Measurements from ENCODE around the gene CEP41. TPM values are rescaled to one million over a fixed set of nuclear protein-coding genes. Genes with fewer than 3 reads are reported as not detected.

The CEP41 gene
- total RNA-seq, 4 donors from 2014 or later, result 3.1 to 10.7 (median 7.9) TPM

- Histone ChIP-seq H3K27ac (peak overlapping the region; percentile 33 to 79 (median 44)), H3K27me3 (no peaks in the 10 kb centered on the region), H3K9me3 (no peaks in the 10 kb centered on the region), H3K4me3 (replicated peaks in 1 of 3) (no peak overlapping the region), H3K4me1 (peaks cover 6 to 17% of the 10 kb centered on the region in 2 donors), H3K36me3 (no peaks in the 10 kb centered on the region)
- WGBS, 2 donors, result 62 to 63% methylated on average over 5 of the region's 5 CpGs
- DNase-seq, result no peak
- TF ChIP-seq CTCF (IDR thresholded peaks at IDR 0.05) (no peak), POLR2A (IDR thresholded peaks at IDR 0.05) (no peak)
- intact Hi-C loops (cut with DNase I), result no loop called here
Measured at GRCh38 chr7:130444751-130445407, 4.1 kb upstream of the CEP41 start.

GRCh38 chr7:130444234-130444633 lies 3.4 kb upstream of the CEP41 start:
- WGBS, 2 donors, result 18 to 27% methylated on average over 3 of the region's 3 CpGs
- H3K27me3 ChIP-seq, result no peaks in the 10 kb centered on the region
- H3K36me3 ChIP-seq, result no peaks in the 10 kb centered on the region
- DNase-seq, result peak; percentile 44
- H3K4me3 ChIP-seq (replicated peaks in 1 of 3), result no peak overlapping the region
- H3K9me3 ChIP-seq, result no peaks in the 10 kb centered on the region
- H3K4me1 ChIP-seq, result peaks cover 6 to 17% of the 10 kb centered on the region in 2 donors
- H3K27ac ChIP-seq, result peak overlapping the region; percentile 33 to 79 (median 44)
- intact Hi-C loops (cut with DNase I), result no loop called here
- TF ChIP-seq POLR2A (IDR thresholded peaks at IDR 0.05) (no peak), CTCF (IDR thresholded peaks at IDR 0.05) (no peak)

- Histone ChIP-seq H3K27ac (no peak overlapping the region), H3K27me3 (no peaks in the 10 kb centered on the region), H3K9me3 (no peaks in the 10 kb centered on the region), H3K4me3 (replicated peaks in 1 of 3) (no peak overlapping the region), H3K4me1 (peaks cover 6 to 17% of the 10 kb centered on the region in 2 donors), H3K36me3 (no peaks in the 10 kb centered on the region)
- DNase-seq, result no peak
- TF ChIP-seq CTCF (IDR thresholded peaks at IDR 0.05), result no peak
- TF ChIP-seq POLR2A (IDR thresholded peaks at IDR 0.05), result no peak
- intact Hi-C loops (cut with DNase I), result no loop called here
- 91 to 97% methylated on average over 7 of the region's 7 CpGs for WGBS, 2 donors
Measured at GRCh38 chr7:130442601-130443000, 1.8 kb upstream of the CEP41 start.

GRCh38 chr7:130441408-130441869 lies 623 bp upstream of the CEP41 start:
- peaks cover 6 to 17% of the 10 kb centered on the region in 2 donors for H3K4me1 ChIP-seq
- TF ChIP-seq CTCF (IDR thresholded peaks at IDR 0.05), result no peak
- TF ChIP-seq POLR2A (IDR thresholded peaks at IDR 0.05), result no peak
- intact Hi-C loops (cut with DNase I), result no loop called here
- no peaks in the 10 kb centered on the region for H3K9me3 ChIP-seq
- peak overlapping the region in 2 of 3 donors; percentile 59 to 67 for H3K4me3 ChIP-seq (replicated peaks in 1 of 3)
- no peaks in the 10 kb centered on the region for H3K36me3 ChIP-seq
- WGBS, 2 donors, result 19 to 27% methylated on average over 9 of the region's 9 CpGs
- peak overlapping the region; percentile 67 to 86 (median 80) for H3K27ac ChIP-seq
- H3K27me3 ChIP-seq, result no peaks in the 10 kb centered on the region
- peak; percentile 3 to 5 for DNase-seq

GRCh38 chr7:130436253-130436652 lies 4.6 kb downstream of the CEP41 start:
- WGBS, 2 donors, result 92 to 98% methylated on average over 1 of the region's 1 CpG
- Histone ChIP-seq H3K4me3 (replicated peaks in 1 of 3) (no peak overlapping the region), H3K36me3 (no peaks in the 10 kb centered on the region), H3K27me3 (no peaks in the 10 kb centered on the region), H3K4me1 (peaks cover 0 to 5% of the 10 kb centered on the region in 2 donors), H3K27ac (no peak overlapping the region), H3K9me3 (no peaks in the 10 kb centered on the region)
- no peak for TF ChIP-seq POLR2A (IDR thresholded peaks at IDR 0.05)
- no peak for TF ChIP-seq CTCF (IDR thresholded peaks at IDR 0.05)
- no peak for DNase-seq
- intact Hi-C loops (cut with DNase I), result no loop called here
